Colonic mucosa (tissue), 4 donors: ENCODE data around the gene SEC22A. TPM values are rescaled to one million over a fixed set of nuclear protein-coding genes. Genes with fewer than 3 reads are reported as not detected.

Source experiments
- DNase-seq: peaks from one replicate; pipeline ENCODE4 v3.0.0-alpha.2; 2020
- H3K27ac ChIP-seq: fragments of 200-600 bp; one replicate; pipeline ENCODE4 v1.8.0; 2021
- H3K27me3 ChIP-seq: fragments of 200-600 bp; one replicate; pipeline ENCODE4 v1.8.0; 2021
- H3K36me3 ChIP-seq: fragments of 200-600 bp; one replicate; pipeline ENCODE4 v1.8.0; 2021
- H3K4me1 ChIP-seq: fragments of 200-600 bp; one replicate; pipeline ENCODE4 v1.8.0; 2021; ENCODE audit warnings: mild to moderate bottlenecking
- H3K4me3 ChIP-seq: fragments of 200-600 bp; one replicate; pipeline ENCODE4 v1.8.0; 2021
- H3K9ac ChIP-seq, 2 donors: one replicate each; pipeline ENCODE4 v1.7.0; 2013; ENCODE audit warnings: control low read depth in 2 of 2, low read depth in 2 of 2, low read length in 2 of 2
- H3K9me3 ChIP-seq: fragments of 200-600 bp; one replicate; pipeline ENCODE4 v1.8.0; 2021
- intact Hi-C: fragments of 100-400 bp; cut with DNase I; formaldehyde crosslinking; loops from one replicate; pipeline ENCODE4 v1.14.1; 2022
- total RNA-seq, 2 donors: library from RNA; stranded (reverse); fragmentation: NEBNext Ultra II Directional in 1 of 2; extraction: Animal tissue kit (Norgen Biotek cat#: 25700) in 1 of 2; gene quantifications; one replicate each; pipeline ENCODE4 v1.2.1, GENCODE V29; 2021
- TF ChIP-seq, protein P1 (sequence below): fragments of 200-600 bp; IDR thresholded peaks from one replicate; pipeline ENCODE4 v1.8.0; 2022; ENCODE audit warnings: antibody characterized with exemption, mild to moderate bottlenecking
- donor health status: healthy.
- donor health status: DM: no; HTN: no; CAD: no.
- donor health status: DM: no; HTN: no; CAD: no.

The SEC22A gene
- total RNA-seq, 2 donors from 2014 or later = 15.6 to 18.7 TPM

GRCh38 chr3:123295901-123296250, 94.1 kb downstream of the SEC22A start:
- Histone ChIP-seq H3K9me3 (no peaks in the 10 kb centered on the region), H3K27me3 (no peaks in the 10 kb centered on the region), H3K27ac (no peak overlapping the region), H3K4me3 (no peak overlapping the region), H3K36me3 (no peaks in the 10 kb centered on the region), H3K4me1 (no peaks in the 10 kb centered on the region), H3K9ac (no peak overlapping the region)
- no peak for DNase-seq
- TF ChIP-seq, protein P1, sequence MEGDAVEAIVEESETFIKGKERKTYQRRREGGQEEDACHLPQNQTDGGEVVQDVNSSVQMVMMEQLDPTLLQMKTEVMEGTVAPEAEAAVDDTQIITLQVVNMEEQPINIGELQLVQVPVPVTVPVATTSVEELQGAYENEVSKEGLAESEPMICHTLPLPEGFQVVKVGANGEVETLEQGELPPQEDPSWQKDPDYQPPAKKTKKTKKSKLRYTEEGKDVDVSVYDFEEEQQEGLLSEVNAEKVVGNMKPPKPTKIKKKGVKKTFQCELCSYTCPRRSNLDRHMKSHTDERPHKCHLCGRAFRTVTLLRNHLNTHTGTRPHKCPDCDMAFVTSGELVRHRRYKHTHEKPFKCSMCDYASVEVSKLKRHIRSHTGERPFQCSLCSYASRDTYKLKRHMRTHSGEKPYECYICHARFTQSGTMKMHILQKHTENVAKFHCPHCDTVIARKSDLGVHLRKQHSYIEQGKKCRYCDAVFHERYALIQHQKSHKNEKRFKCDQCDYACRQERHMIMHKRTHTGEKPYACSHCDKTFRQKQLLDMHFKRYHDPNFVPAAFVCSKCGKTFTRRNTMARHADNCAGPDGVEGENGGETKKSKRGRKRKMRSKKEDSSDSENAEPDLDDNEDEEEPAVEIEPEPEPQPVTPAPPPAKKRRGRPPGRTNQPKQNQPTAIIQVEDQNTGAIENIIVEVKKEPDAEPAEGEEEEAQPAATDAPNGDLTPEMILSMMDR = no peak
- intact Hi-C loops = no loop called here

DNA sequence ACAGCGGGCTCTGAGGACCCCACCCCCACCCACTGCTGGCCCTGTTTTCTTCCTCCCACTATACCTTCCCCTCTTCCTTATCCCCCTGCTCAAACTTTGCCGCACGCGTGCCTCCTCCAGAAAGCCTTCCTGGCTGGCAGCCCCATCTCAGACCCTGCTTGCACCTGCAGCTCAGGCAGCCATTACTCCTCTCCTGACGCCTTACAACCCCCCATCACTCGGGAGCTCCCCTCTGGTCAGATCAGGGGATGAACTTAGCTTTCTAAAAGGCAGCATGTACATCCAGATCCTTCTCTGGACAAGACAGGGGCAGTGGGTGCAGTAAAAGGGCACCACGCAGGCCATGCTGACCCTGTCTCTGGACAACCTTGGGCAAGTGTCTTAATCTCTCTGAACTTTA, 94.5 kb downstream of the SEC22A start:
- H3K4me1 ChIP-seq = no peaks in the 10 kb centered on the region
- H3K9ac ChIP-seq = no peak overlapping the region
- no peak overlapping the region for H3K4me3 ChIP-seq
- TF ChIP-seq, protein P1 = no peak
- no peaks in the 10 kb centered on the region for H3K36me3 ChIP-seq
- DNase-seq = no peak
- no peaks in the 10 kb centered on the region for H3K9me3 ChIP-seq
- H3K27ac ChIP-seq = no peak overlapping the region
- intact Hi-C loops = no loop called here
- H3K27me3 ChIP-seq = no peaks in the 10 kb centered on the region

DNA sequence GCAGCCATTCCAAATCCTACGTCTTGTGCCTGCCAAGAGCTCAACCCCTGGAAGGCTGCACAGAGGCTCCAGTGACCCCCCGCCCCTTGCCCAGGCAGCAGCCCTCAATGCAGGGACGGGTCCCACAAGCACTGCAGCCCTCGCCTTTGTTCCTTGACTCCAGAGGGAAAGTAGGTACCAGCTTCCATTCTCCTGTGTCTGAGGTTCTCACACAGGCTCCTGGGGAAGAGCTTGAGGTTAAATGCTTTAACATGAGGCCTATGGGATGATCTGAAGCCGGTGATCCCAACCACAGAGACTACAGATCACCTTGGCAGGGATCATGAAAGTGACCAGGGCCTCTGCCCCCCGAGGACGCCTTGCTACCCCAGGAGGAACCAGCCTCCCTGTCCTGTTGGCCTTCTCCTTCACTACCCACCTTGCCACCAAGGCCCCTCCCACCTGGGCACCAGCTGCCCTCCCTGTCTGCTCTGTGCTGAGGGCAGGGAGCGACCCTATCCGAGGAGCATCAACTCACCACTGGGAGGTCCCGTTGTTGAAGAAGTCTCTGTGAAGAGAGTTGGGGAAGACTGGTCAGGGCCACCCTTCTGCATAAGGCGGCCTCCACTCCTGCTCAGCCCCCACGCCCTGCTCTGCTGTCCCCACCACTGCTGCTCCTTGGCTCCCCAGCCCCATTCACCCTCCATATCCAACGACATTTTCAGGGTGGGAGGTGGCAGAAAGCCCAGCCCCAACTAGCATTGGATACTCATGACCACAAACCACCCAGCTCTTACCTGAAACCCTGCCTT, 95.3 kb downstream of the SEC22A start:
- TF ChIP-seq, protein P1 = no peak
- Histone ChIP-seq H3K9ac (no peak overlapping the region), H3K27ac (no peak overlapping the region), H3K36me3 (no peaks in the 10 kb centered on the region), H3K4me1 (no peaks in the 10 kb centered on the region), H3K27me3 (no peaks in the 10 kb centered on the region), H3K9me3 (no peaks in the 10 kb centered on the region), H3K4me3 (no peak overlapping the region)
- intact Hi-C loops = no loop called here
- DNase-seq = no peak

GRCh38 chr3:123297627-123297899, 95.8 kb downstream of the SEC22A start:
- Histone ChIP-seq H3K27ac (no peak overlapping the region), H3K9me3 (no peaks in the 10 kb centered on the region), H3K4me3 (no peak overlapping the region), H3K9ac (no peak overlapping the region), H3K4me1 (no peaks in the 10 kb centered on the region), H3K36me3 (no peaks in the 10 kb centered on the region), H3K27me3 (no peaks in the 10 kb centered on the region)
- intact Hi-C loops = no loop called here
- TF ChIP-seq, protein P1 = no peak
- no peak for DNase-seq

- TF ChIP-seq, protein P1 = no peak
- Histone ChIP-seq H3K27me3 (no peaks in the 10 kb centered on the region), H3K4me3 (no peak overlapping the region), H3K36me3 (no peaks in the 10 kb centered on the region), H3K27ac (no peak overlapping the region), H3K9me3 (no peaks in the 10 kb centered on the region), H3K9ac (no peak overlapping the region), H3K4me1 (no peaks in the 10 kb centered on the region)
- intact Hi-C loops = no loop called here
- no peak for DNase-seq
Measured at GRCh38 chr3:123298903-123299302, 97.2 kb downstream of the SEC22A start.
